ENCODE measurements around the gene PDE6H.

The PDE6H gene

GRCh38 chr12:14981049-14981448, 8.2 kb downstream of the PDE6H start:
- H3K4me3 Mint-ChIP-seq = no peak overlapping the region
- peak overlapping the region in 1 of 2 donors; percentile 48 for H3K27ac Mint-ChIP-seq
- H3K9me3 Mint-ChIP-seq = no peaks in the 10 kb centered on the region
- peaks cover 71% of the 10 kb centered on the region for H3K4me1 Mint-ChIP-seq
- DNase-seq = no peak
- no peak for ATAC-seq
- H3K27me3 Mint-ChIP-seq = no peaks in the 10 kb centered on the region

- peak overlapping the region in 1 of 2 donors; percentile 47 for H3K27ac Mint-ChIP-seq
- H3K9me3 Mint-ChIP-seq = no peaks in the 10 kb centered on the region
- ATAC-seq (no peak), DNase-seq (no peak)
- no peaks in the 10 kb centered on the region for H3K27me3 Mint-ChIP-seq
- peak overlapping the region; percentile 59 to 60 for H3K4me3 Mint-ChIP-seq
- H3K4me1 Mint-ChIP-seq = peaks cover 71% of the 10 kb centered on the region
These were observed 9.7 kb downstream of the PDE6H start for GRCh38 chr12:14982562-14982961.

GRCh38 chr12:14982991-14983390, 10.1 kb downstream of the PDE6H start:
- H3K4me3 Mint-ChIP-seq = peak overlapping the region; percentile 59 to 60

GRCh38 chr12:14984036-14984435, 11.2 kb downstream of the PDE6H start:
- no peaks in the 10 kb centered on the region for H3K9me3 Mint-ChIP-seq
- H3K27ac Mint-ChIP-seq = no peak overlapping the region
- DNase-seq (no peak), ATAC-seq (no peak)
- no peaks in the 10 kb centered on the region for H3K27me3 Mint-ChIP-seq
- H3K4me3 Mint-ChIP-seq = no peak overlapping the region
- peaks cover 56% of the 10 kb centered on the region for H3K4me1 Mint-ChIP-seq

More at GRCh38 chr12:14982991-14983390, 10.1 kb downstream of the PDE6H start:
- no peaks in the 10 kb centered on the region for H3K9me3 Mint-ChIP-seq
- DNase-seq = no peak
- peak overlapping the region in 1 of 2 donors; percentile 47 for H3K27ac Mint-ChIP-seq
- H3K27me3 Mint-ChIP-seq = no peaks in the 10 kb centered on the region
- peaks cover 66% of the 10 kb centered on the region for H3K4me1 Mint-ChIP-seq
- ATAC-seq = peak; percentile 18

GRCh38 chr12:14984766-14985285, 12.0 kb downstream of the PDE6H start:
- no peak overlapping the region for H3K27ac Mint-ChIP-seq
- H3K4me3 Mint-ChIP-seq = no peak overlapping the region
- peaks cover 0 to 5% of the 10 kb centered on the region in 2 donors for H3K9me3 Mint-ChIP-seq
- DNase-seq (no peak), ATAC-seq (no peak)
- H3K4me1 Mint-ChIP-seq = peaks cover 55% of the 10 kb centered on the region
- H3K27me3 Mint-ChIP-seq = no peaks in the 10 kb centered on the region

GRCh38 chr12:14986449-14986848, 13.6 kb downstream of the PDE6H start:
- Mint-ChIP-seq H3K4me3 (no peak overlapping the region), H3K4me1 (peaks cover 43% of the 10 kb centered on the region), H3K9me3 (peaks cover 5 to 14% of the 10 kb centered on the region in 2 donors), H3K27me3 (no peaks in the 10 kb centered on the region), H3K27ac (no peak overlapping the region)
- no peak for DNase-seq
- ATAC-seq = no peak

- Mint-ChIP-seq H3K4me3 (no peak overlapping the region), H3K27ac (no peak overlapping the region), H3K27me3 (no peaks in the 10 kb centered on the region), H3K4me1 (peaks cover 33% of the 10 kb centered on the region), H3K9me3 (peaks cover 6 to 15% of the 10 kb centered on the region in 2 donors)
- ATAC-seq = no peak
- no peak for DNase-seq
These were observed 15.2 kb downstream of the PDE6H start for GRCh38 chr12:14988035-14988434.

- Mint-ChIP-seq H3K4me3 (no peak overlapping the region), H3K4me1 (peaks cover 35% of the 10 kb centered on the region), H3K27me3 (no peaks in the 10 kb centered on the region), H3K27ac (peak overlapping the region in 1 of 2 donors; percentile 27), H3K9me3 (peaks cover 6 to 15% of the 10 kb centered on the region in 2 donors)
- ATAC-seq (no peak), DNase-seq (no peak)
These were observed 16.9 kb downstream of the PDE6H start for GRCh38 chr12:14989790-14990189.

GRCh38 chr12:14991069-14991468, 18.2 kb downstream of the PDE6H start:
- no peaks in the 10 kb centered on the region for H3K27me3 Mint-ChIP-seq
- peaks cover 35% of the 10 kb centered on the region for H3K4me1 Mint-ChIP-seq
- H3K4me3 Mint-ChIP-seq = no peak overlapping the region
- no peak overlapping the region for H3K27ac Mint-ChIP-seq
- H3K9me3 Mint-ChIP-seq = peaks cover 6 to 15% of the 10 kb centered on the region in 2 donors
- DNase-seq (no peak), ATAC-seq (no peak)

- Mint-ChIP-seq H3K9me3 (peaks cover 6 to 15% of the 10 kb centered on the region in 2 donors), H3K27ac (no peak overlapping the region), H3K4me1 (peaks cover 35% of the 10 kb centered on the region), H3K27me3 (no peaks in the 10 kb centered on the region), H3K4me3 (no peak overlapping the region)
- DNase-seq = no peak
- no peak for ATAC-seq
These were observed 19.8 kb downstream of the PDE6H start for GRCh38 chr12:14992673-14993072.

GRCh38 chr12:14993117-14993516, 20.3 kb downstream of the PDE6H start:
- Mint-ChIP-seq H3K4me1 (peaks cover 35% of the 10 kb centered on the region), H3K9me3 (peaks cover 6 to 15% of the 10 kb centered on the region in 2 donors), H3K4me3 (no peak overlapping the region), H3K27ac (no peak overlapping the region), H3K27me3 (no peaks in the 10 kb centered on the region)
- DNase-seq (no peak), ATAC-seq (no peak)

- peaks cover 6 to 15% of the 10 kb centered on the region in 2 donors for H3K9me3 Mint-ChIP-seq
- H3K27ac Mint-ChIP-seq = no peak overlapping the region
- H3K4me1 Mint-ChIP-seq = peaks cover 35% of the 10 kb centered on the region
- DNase-seq = no peak
- peak; percentile 68 for ATAC-seq
- H3K27me3 Mint-ChIP-seq = no peaks in the 10 kb centered on the region
- H3K4me3 Mint-ChIP-seq = peak overlapping the region in 1 of 2 donors; percentile 38
These were observed 20.9 kb downstream of the PDE6H start for GRCh38 chr12:14993537-14994266.

- ATAC-seq (no peak), DNase-seq (no peak)
- no peaks in the 10 kb centered on the region for H3K27me3 Mint-ChIP-seq
- peaks cover 6 to 13% of the 10 kb centered on the region in 2 donors for H3K9me3 Mint-ChIP-seq
- peak overlapping the region in 1 of 2 donors; percentile 75 for H3K27ac Mint-ChIP-seq
- H3K4me3 Mint-ChIP-seq = peak overlapping the region; percentile 8 to 38
- H3K4me1 Mint-ChIP-seq = peaks cover 30% of the 10 kb centered on the region
These were observed 21.8 kb downstream of the PDE6H start for GRCh38 chr12:14994610-14995009.

- DNase-seq (no peak), ATAC-seq (peak; percentile 55)
- Mint-ChIP-seq H3K9me3 (peaks cover 6 to 8% of the 10 kb centered on the region in 2 donors), H3K4me1 (peaks cover 25% of the 10 kb centered on the region), H3K27ac (no peak overlapping the region), H3K4me3 (peak overlapping the region in 1 of 2 donors; percentile 10), H3K27me3 (no peaks in the 10 kb centered on the region)
These were observed 23.0 kb downstream of the PDE6H start for GRCh38 chr12:14995583-14996425.

- no peak overlapping the region for H3K27ac Mint-ChIP-seq
- H3K27me3 Mint-ChIP-seq = peaks cover 5% of the 10 kb centered on the region
- no peak for ATAC-seq
- peaks cover 25% of the 10 kb centered on the region for H3K4me1 Mint-ChIP-seq
- H3K4me3 Mint-ChIP-seq = no peak overlapping the region
- DNase-seq = no peak
- no peaks in the 10 kb centered on the region for H3K9me3 Mint-ChIP-seq
These were observed 25.2 kb downstream of the PDE6H start for GRCh38 chr12:14997998-14998397.
